ENCODE data around the gene ACAA1.
A peak's percentile ranks its signal among the peaks of the same experiment; 100 is the strongest.

Gene ACAA1

DNA sequence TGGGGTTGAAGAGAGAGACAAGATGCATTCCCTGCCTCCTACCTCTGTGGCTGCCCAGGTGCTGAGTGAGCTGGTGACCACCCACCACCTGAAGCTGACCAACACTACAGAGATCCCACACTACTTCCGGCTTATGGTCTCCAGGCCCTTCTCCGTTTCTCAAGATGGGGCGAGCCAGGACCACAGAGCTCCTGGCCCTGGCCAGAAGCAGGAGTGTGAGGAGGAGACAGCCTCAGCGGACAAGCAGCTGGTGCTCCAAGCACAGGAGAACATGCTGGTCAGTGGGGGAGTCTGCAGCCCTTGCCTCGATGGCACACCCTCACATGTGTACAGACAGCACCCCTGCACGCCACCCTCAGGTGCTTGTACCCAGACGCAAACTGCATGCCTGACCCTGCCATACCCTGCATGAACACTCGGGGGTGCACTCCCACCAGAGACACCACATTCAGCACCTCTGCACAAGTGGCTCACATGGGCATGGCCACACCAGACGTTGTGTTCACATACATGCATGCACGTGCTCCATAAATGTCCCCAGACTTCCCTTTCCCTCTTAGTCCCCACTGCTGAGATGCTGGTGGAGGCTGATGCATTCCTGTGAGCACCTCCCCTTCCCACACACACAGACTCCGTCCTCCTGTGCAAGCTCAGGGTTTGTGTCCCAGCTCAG is 19.0 kb downstream of the ACAA1 start:
- peak in 1 of 2 experiments; percentile 29 for DNase-seq

DNA sequence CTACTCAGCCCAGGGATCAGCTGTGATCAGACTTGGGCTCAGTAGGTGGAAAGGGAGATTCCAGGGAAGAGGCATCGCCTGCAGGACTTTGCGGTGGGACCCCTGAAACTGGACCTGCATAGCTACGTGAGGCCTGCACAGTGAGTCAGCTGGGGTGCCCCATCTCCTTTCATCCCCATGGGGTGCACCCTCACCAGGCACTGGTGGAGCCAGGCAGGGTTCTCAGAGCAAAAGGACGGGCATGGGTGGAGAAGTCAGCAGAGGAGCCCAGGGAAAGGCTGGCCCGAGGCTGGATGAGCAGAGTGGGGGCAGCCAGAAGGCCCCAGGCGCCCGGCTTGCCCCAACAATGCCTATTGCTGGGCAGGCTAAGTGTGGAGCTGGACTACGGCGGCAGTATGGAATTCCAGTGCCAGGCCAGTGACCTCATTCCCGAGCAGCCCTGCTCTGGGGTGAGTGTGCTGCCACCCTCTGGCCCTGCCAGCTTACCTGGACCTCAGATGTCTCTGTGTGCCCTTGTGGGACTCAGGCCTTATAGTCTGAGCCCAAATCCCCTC is 19.7 kb downstream of the ACAA1 start:
- DNase-seq: no peak

DNA sequence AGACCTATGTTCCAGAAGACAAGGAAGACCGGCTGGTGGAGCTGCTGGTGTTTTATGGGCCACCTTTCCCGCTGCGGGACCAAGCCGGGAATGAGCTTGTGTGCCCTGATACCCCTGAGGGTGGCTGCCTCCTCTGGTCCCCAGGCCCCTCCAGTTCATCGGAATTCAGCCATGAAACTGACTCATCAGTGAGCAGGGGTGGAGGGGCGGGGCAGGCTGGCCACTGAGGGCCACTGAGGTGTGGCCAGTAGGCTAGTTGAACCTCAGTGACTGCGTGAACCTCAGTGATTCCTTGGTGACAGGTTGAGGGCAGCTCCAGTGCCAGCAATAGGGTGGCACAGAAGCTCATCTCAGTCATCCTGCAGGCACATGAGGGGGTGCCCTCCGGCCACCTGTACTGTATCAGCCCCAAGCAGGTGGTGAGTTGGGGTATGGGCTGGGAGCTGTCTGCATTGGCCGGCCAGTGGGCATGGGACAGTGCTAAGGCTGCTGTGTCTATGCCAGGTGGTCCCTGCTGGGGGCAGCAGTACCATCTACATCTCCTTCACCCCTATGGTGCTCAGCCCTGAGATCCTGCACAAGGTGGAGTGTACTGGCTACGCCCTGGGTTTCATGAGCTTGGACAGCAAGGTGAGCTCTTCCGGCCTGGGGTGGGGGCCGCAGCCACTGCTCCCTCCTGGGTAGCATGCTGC is 20.3 kb downstream of the ACAA1 start:
- no peak for DNase-seq

DNA sequence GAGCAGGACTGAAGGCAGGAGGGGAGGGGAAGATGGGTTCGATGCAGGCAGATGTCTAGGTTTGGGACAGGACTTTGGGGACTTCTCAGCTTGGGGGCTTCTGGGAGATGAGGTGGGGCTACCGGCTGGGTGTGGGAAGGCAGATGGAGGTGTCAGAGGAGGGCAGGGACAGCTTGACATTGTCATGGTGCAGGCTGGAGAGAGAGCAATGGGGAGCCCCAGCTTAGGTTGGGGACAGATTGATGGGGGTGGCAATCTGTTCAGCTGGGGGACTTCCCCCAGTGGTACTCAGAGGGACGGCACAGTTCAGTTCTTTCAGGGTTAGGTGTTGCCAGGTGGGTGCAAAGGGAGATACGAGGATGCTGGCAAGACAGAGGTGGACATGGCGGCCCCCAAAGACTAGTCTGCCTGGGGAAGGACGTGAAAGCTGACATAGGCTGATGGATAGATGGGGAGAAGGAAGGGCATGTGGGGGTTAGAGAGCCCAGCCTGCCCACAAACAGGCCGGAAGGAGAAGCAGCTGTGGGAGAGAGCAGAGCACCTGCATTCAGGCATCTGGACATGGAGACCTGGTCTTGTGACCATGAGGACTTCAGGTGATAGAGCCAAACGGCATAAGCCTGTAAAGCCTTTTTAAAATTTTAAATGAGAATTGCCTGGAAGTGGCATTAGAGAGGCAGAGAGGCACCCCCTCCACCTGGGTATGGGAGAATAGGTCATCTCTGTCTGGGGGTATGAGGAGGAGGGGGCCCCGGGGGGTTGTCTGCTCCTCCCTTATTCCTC is 21.1 kb downstream of the ACAA1 start:
- no peak for DNase-seq

DNA sequence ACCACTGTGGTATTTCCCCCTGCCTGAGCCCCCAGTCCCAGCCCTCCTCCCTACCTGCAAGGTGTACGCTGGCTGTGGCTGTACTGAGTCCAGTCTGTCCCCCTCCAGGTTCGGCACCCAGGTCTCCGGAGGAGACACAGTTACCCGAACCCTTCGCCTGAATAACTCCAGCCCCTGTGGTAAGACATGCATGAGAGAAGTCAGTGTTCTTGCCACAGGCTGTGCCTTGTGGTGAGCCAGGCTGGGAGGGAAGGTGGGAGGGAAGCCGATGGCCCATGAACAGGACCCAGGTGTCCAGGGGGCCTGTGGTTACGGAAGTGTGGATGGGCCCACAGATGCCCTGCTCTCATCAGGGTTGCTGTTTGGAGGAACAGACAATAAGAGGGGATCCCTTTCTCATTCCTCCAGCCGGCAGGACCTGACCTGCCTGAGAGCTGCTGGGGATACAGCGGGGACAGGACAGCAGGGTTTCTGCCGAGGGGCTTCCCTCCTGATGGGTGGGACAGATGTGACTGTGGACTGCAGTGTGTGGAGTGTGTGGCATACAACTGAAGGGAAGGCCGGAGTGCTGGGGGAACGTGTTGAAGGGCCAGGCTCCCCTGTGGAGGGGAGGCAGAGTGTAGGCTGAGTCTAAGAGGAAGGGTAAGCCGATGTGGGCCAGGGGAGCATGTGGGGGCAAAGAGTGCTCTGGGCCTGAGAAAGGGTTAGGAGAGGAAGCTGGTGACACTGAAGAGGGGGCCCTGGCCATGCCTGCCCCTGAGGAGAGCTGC is 21.9 kb downstream of the ACAA1 start:
- no peak for DNase-seq

DNA sequence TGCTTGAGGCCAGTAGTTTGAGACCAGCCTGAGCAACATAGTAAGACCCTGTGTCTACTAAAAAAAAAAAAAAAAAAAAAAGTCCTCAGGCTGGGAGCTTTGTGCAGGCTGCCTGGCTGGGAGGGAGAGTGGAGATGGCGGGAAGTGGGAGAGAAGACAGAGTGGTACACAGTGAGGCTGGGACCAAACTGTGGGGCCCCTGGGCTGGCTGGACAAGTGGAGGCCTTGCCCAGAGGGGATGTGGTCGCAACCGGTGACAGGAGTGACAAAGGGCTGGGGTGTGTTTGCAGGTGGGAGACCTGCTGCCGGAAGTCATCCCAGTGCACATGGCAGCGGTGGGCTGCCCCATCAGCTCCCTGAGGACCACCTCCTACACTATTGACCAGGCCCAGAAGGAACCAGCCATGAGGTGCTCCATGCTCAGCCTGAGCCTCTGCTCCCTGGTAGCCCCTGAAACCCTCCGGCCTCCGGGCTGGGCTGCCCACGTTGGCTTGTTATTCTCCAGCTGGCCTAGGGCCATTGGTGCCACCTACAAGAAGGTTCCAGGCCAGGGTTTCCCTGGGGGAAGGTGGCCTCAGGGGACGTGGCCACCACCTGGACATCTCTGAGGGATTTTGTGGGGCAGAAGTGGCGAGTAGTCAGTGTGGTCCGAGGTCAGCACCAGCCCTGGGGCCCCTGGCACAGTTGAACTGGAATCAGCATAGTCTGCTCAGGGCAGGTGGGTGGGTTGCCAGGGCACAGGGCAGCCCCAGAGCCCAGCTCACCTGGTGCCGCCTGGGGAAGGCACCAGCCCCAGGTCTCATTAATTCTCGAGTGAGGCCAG is 22.7 kb downstream of the ACAA1 start:
- no peak for DNase-seq

DNA sequence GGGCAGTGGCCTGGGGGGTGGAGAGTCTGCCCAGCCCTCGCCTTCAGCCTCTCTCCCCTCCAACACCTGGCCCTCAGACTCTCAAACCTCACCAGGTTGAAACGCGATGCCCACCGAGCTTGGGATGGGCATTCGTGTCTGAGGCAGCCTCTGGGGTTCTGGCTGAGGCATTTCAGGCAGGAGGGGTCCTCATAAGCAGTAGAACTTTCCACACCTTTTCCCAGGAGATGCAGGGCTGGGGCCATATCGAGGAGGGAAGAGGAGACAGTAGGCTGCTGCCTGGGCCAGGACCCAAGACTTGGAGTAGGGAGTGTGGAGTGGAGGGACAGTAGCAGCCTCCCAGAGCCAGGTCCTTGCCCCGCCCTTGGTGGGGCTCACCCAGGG is 24.6 kb downstream of the ACAA1 start:
- DNase-seq: no peak

DNA sequence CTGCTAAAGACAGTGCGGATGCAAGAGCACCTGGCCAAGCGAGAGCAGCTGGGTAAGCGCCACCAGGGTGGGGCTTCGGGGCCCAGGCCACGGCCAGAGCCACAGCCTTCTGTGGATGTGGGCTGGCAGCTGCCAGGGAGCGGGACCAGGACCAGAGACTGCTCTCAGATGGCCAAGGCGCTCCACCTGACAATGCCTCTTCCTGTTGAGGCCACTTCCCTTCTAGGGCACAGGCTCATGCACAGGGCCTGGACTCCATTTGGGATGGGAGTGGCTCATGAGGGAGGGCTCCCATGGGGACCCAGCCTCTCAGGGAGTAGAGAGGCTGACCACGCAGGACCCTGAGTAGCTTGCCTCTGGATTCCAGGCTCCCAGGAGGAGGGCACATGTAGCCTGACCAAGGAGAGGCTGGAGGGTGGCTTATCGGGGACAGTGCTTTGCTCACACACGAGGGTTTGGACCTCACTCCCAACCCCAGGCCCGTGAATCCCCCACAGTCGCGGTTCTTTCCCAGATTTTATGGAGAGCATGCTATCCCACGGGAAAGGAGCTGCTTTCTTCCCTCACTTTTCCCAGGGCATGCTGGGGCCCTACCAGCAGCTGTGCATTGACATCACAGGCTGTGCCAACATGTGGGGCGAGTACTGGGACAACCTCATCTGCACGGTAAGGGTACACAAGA is 25.1 kb downstream of the ACAA1 start:
- no peak for DNase-seq

DNA sequence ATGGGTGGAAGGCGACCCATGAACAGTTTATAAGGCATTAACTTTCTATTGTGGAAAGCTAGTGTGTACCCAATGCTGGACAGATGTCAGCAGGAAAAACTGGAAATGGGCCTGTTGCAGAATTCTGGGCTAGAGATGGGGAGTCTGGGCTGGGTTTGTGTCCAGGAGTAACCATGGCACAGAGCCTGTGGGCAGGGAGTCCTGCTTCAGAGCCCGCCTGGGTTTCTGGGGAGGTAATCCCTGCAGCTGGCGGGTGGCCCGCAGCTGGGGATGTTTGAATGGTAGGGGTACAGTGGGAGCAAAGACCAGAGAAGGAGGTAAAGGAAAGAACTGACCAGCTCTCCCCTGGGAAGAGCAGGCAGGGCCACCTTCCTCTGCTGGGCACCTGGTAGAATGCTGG is 25.7 kb downstream of the ACAA1 start:
- no peak for DNase-seq

DNA sequence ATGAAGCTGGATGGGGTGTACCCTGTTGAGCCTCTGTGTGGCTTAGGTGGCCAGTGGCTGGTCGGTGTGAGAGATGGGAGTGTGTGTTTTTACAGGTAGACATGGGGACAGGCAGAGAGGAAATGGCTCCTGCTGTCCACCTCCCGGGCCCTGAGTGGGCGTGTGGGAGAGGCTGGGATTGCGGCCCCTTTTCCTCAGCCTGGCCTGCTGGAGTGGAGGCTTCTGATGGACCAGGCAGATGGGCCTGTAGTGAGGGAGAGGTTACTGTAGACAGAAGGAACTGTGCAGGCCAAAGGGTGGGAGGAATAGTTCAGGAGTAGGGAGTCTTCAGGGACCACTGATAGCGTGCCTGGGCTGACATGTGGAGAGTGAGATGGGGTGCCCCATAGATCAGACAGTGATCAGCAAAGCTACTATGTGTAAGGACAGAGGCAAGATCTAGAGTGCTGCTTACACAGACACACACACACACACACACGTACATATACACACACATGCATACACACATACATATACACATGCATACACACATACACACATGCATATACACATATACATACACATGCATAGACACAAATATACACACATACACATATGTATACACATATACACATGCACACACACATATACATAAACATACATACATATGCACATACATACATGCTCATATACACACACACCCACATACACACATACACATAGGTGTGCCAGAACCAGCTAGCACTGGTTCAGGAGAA is 26.4 kb downstream of the ACAA1 start:
- DNase-seq: no peak

DNA sequence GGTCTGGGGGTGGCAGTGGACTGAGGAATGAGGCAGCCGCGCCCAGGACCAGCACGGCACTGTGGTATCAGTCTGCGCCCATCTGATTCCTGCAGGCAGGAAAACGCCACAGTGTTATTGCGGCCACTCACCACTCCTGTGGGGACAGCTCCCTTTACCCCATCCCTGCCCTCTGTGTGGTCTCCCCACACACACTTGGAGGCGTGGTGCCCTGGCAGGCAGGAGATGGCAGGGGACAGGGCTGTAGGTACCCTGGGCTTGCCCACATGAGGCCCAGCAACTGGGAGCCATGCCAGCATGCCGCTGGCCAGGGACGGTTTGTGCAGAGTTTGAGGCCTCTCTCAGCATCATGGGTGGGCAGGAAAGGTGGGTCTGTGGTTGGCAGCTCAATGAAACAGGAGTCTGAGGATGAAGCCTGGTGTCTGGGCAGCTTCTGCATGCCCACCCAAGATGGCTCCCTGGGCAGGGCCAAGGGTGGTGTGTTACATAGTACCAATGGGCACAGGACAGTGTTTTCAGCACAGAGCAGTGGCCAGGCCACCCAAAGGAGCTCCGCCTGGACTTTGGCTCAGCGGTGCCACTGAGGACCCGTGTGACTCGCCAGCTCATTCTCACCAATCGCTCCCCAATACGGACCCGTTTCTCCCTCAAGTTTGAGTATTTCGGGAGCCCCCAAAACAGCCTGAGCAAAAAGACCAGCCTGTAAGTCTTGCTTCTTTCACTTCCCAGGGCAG is 27.2 kb downstream of the ACAA1 start:
- DNase-seq: no peak

DNA sequence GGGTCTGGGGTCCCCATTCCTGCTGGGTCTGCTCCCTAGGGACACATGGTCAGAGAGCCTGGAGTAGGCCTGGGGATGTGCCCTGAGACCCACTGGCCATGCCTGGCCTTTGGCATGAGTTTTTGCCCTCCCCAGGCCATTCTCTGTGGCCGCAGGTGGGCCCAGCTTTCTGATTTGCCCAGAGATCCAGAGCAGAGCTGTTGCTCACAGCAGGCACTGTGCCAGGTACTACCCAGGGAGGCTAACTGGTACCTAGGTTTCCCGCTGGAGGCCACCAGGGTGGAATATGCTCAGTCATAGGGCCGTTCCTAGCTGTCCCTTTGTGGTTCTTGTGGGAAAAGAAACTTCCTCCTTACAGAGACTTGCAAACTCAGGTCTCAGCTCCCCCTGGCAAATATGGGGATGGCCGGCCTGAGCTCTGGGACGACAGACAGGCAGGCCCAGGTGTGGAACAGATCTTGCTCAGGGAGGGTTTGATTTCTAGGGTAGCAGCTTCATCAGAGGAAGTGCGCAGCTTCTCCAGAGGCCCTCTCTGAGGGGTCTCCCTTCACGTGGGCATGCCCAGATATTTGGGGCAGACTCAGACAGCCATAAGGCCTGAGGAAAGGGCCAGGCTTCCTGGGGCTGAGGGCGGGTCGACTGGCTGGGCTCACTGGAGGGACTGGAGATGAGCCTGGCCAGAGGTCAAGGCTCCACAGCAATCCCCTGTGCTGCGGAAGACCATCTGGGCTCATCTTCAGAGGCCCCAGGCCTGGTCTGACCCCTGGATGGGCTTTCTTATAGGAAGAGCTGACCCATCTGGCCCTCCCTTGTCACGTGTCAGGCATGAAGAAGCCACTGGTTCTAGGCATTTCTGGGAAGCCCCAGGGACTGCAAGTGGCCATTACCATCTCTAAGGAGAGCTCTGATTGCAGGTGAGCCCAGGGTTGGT is 28.0 kb downstream of the ACAA1 start:
- no peak for DNase-seq

DNA sequence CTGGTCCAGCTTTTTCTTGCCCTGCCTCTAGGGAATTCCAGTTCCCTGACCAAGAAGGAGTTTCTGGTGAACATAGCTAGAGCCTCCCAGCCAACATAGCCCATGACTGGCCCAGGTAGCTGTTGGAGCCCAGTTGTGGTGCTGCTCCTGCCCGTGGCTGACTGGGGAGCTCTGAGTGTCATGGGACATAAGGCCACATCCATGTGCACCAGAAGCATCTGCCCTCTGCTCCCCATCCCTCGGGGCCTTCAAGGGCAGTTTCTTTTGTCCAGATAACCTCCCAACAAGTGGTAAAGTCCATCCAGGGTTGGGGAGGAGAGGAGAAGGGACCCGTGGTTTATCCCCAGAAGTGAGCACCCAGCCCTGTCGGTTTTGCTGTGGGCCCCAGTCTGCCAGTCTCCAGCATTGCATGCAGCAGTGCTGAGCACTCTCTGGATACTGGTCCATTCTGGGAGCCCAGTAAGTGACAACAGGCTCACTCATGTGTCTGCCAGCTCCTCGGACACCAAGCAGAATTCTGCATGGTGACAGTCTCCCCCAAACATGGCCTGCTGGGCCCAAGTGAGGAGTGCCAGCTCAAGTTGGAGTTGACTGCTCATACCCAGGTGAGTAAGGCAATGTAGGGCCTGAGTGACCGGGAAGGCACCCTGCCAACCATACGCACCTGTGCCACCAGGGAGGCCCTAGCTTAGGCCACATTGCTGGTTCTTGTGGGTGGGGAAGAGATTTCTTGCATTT is 28.8 kb downstream of the ACAA1 start:
- DNase-seq: no peak

DNA sequence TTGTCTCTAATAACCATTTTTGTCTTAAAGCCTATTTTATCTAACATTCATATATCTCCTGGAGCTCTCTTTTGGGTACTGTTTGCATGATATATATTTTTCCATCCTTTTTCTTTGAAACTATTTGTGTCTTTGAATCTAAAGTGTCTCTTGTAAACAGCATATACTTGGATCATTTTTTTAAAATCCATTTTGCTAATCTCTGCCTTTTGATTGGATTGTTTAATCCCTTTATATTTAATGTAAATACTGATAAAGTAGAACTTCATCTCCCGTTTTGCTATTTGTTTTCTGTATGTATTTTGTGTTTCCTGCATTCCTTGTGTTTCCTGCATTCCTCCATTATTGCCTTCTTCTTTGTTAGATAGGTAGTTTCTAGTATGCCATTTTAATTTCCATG is 31.4 kb downstream of the ACAA1 start:
- DNase-seq: no peak

DNA sequence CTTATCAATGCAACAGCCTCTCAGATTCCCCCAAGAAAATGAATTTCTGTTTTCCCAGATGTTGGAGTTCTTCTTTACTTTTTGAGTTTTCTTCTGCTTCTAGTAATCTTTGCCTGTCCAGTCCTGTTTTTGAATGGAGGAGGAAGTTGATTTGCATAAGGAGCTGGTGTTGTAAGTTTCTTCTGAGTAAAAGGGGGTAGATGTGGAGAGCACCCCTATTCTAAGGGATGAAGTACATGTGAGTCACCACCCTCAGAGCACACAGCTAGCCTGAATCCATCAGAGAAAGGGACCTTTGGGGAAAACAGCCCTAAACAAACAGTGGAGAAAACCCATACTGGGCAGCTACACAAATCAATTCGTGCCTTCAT is 34.5 kb downstream of the ACAA1 start:
- DNase-seq: no peak

DNA sequence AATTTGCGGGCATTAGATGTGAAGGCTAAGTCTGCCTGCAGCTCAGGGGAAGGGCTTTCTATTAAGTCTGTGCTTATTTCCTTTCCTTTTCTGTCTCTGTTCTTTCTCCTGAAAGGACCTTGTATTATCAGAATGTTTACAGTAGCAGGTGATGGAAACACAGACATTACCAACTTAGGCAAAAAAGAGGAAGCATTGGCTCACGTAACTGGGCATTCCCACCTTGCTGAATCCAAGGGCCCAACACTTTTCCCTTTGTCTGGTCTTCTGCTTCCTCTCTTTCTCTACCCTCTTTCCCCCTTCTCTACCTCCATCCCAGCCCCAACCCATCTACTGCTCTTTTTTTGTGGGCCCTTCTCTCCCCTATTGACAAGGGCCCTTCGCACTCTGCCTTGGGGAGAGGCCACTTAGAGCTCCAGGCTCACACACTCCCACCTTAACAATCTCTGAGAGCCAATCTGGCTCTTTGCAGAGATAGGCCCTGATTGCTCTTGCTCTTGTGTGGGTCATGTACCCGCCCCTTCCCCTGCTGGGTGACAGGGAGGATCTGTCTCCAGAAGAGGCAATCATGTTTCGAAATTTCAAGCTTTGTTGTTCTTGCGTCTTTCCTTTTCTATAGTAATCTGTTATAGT is 35.0 kb downstream of the ACAA1 start:
- DNase-seq: no peak

DNA sequence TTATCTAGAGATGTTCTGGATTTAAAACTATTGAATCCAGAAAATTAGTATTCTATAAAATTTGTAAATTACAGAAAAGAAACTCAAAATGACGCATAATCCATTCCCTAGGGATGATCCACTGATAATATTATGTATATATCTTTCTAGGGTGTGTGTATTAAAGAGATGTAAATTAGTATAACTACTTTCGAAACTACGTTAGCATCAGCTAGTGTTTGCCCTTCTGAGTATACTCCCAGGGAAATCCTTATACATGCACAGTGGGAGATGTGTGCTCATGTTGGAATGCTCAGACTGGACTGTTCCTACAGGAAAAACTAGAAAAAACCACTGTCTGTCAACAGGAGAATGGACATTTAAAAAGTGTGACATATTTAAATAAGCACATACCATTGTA is 36.4 kb downstream of the ACAA1 start:
- DNase-seq: no peak

DNA sequence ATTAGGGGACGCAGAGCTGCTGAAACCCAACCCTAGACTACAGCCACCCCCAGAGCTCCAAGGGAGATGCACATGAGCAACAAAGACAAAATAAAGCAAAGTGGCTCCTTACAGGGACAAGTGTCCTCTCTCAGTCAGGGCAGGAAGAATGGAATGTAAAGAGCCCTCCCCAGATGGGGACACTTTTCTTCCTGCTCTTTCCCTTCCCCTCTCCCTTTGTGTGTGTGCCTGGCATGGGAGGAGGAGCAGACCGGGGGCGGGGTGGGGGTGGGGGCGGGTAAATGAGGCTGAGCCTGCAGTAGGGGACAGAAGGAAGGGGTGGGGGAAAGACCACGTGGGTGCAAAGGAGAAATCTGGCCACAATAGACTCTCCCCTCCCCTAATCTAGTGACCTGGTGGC is 37.4 kb downstream of the ACAA1 start:
- no peak for DNase-seq
